GM19099 (cell line): Measurements from ENCODE around the gene MSANTD4.

Source experiments
- POLR2A ChIP-seq: IDR thresholded peaks from 3 replicates; pipeline ENCODE4 v1.6.1; 2011; ENCODE audit warnings: low read depth; ENCODE audit not compliant: insufficient read length; ENCODE audit errors: extremely low read depth

MSANTD4 gene

GRCh38 chr11:106021967-106022794 lies at the start of gene MSANTD4:
Gene MSANTD4, minus strand, starts transcription at chr11:106022240. Its CDS starts 11,323 bp downstream, at chr11:106010917.
- TF ChIP-seq POLR2A: peak; percentile 75

- TF ChIP-seq POLR2A: no peak
Observed at GRCh38 chr11:106070606-106071005, 48.6 kb upstream of the MSANTD4 start.

- TF ChIP-seq POLR2A: no peak
Observed at GRCh38 chr11:106063009-106063408, 41.0 kb upstream of the MSANTD4 start.

- TF ChIP-seq POLR2A: no peak
Observed at GRCh38 chr11:106061954-106062949, 40.2 kb upstream of the MSANTD4 start.

- no peak for TF ChIP-seq POLR2A
Observed at GRCh38 chr11:106061249-106061784, 39.3 kb upstream of the MSANTD4 start.

GRCh38 chr11:106059617-106060016 lies 37.6 kb upstream of the MSANTD4 start:
- TF ChIP-seq POLR2A: no peak

- TF ChIP-seq POLR2A: no peak
Observed at GRCh38 chr11:106051103-106051502, 29.1 kb upstream of the MSANTD4 start.

- TF ChIP-seq POLR2A: no peak
Observed at GRCh38 chr11:106049727-106050476, 27.9 kb upstream of the MSANTD4 start.

GRCh38 chr11:106047631-106048030 lies 25.6 kb upstream of the MSANTD4 start:
- no peak for TF ChIP-seq POLR2A

- no peak for TF ChIP-seq POLR2A
Observed at GRCh38 chr11:106043540-106043939, 21.5 kb upstream of the MSANTD4 start.

- no peak for TF ChIP-seq POLR2A
Observed at GRCh38 chr11:106032861-106033260, 10.8 kb upstream of the MSANTD4 start.

GRCh38 chr11:106031936-106032335 lies 9.9 kb upstream of the MSANTD4 start:
- TF ChIP-seq POLR2A: no peak

GRCh38 chr11:106031202-106031810 lies 9.3 kb upstream of the MSANTD4 start:
- no peak for TF ChIP-seq POLR2A

GRCh38 chr11:106030609-106031008 lies 8.6 kb upstream of the MSANTD4 start:
- no peak for TF ChIP-seq POLR2A
